ENCODE measurements around the gene UIMC1.
A peak's percentile ranks its signal among the peaks of the same experiment; 100 is the strongest.
"Not testable (repeated sequence)": the region's sequence is repeated elsewhere in the genome, so short reads cannot be mapped to it uniquely, and the experiment has no call there.

The UIMC1 gene

GRCh38 chr5:177006265-177006972 is at the start of gene UIMC1:
Gene UIMC1, minus strand, starts transcription at chr5:177006779. Its CDS starts 24,164 bp downstream, at chr5:176982615.
- Mint-ChIP-seq H3K9me3 (no peaks in the 10 kb centered on the region), H3K27me3 (no peaks in the 10 kb centered on the region), H3K36me3 (ENCODE audit: insufficient read depth) (peaks cover 15% of the 10 kb centered on the region), H3K4me1 (peaks cover 23% of the 10 kb centered on the region), H3K4me3 (peak within 1 kb of the TSS; percentile 94), H3K27ac (ENCODE audit: low read depth) (peak within 1 kb of the TSS; percentile 96)
- ATAC-seq (replicated peaks; ENCODE audit: extremely low read depth, poor library complexity, severe bottlenecking) = peak; percentile 74
- peak; percentile 86 to 89 for DNase-seq (ENCODE audit: low spot score in 2 of 2)

GRCh38 chr5:177049285-177049684 is 42.7 kb upstream of the UIMC1 start:
- H3K27me3 Mint-ChIP-seq = no peaks in the 10 kb centered on the region
- no peak overlapping the region for H3K4me3 Mint-ChIP-seq
- H3K9me3 Mint-ChIP-seq = no peaks in the 10 kb centered on the region
- no peak for ATAC-seq (replicated peaks; ENCODE audit: extremely low read depth, poor library complexity, severe bottlenecking)
- DNase-seq (ENCODE audit: low spot score in 2 of 2) = no peak
- no peak overlapping the region for H3K27ac Mint-ChIP-seq (ENCODE audit: low read depth)
- H3K4me1 Mint-ChIP-seq = no peaks in the 10 kb centered on the region
- H3K36me3 Mint-ChIP-seq (ENCODE audit: insufficient read depth) = peaks cover 48% of the 10 kb centered on the region

- not testable (repeated sequence) for H3K4me3 Mint-ChIP-seq; DNase-seq (ENCODE audit: low spot score in 2 of 2); H3K4me1 Mint-ChIP-seq; H3K27ac Mint-ChIP-seq (ENCODE audit: low read depth); H3K9me3 Mint-ChIP-seq; H3K27me3 Mint-ChIP-seq; ATAC-seq (replicated peaks; ENCODE audit: extremely low read depth, poor library complexity, severe bottlenecking)
- H3K36me3 Mint-ChIP-seq (ENCODE audit: insufficient read depth) = peaks cover 52% of the 10 kb centered on the region
Measured at GRCh38 chr5:177048531-177048930, 42.0 kb upstream of the UIMC1 start.

DNA sequence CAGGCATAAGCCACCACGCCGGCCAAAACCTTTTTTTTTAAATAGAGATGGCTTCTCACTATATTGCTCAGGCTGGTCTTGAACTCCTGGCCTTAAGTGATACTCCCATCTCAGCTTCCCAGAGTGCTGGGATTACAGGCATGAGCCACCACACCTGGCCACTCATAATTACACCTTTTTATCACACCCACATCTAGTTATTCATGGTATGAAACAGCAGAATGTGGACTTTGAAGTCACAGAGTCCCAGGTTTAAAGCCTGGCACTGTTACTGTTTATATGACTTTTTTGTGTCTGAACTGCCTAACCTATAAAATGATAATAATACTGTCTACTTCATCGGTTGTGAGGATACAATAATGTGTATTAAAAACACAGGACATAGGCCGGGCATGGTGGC is 39.1 kb upstream of the UIMC1 start:
- no peaks in the 10 kb centered on the region for H3K9me3 Mint-ChIP-seq
- DNase-seq (ENCODE audit: low spot score in 2 of 2) = no peak
- no peaks in the 10 kb centered on the region for H3K27me3 Mint-ChIP-seq
- ATAC-seq (replicated peaks; ENCODE audit: extremely low read depth, poor library complexity, severe bottlenecking) = no peak
- peaks cover 53% of the 10 kb centered on the region for H3K36me3 Mint-ChIP-seq (ENCODE audit: insufficient read depth)
- H3K4me3 Mint-ChIP-seq = no peak overlapping the region
- H3K4me1 Mint-ChIP-seq = no peaks in the 10 kb centered on the region
- peak overlapping the region; percentile 29 for H3K27ac Mint-ChIP-seq (ENCODE audit: low read depth)

DNA sequence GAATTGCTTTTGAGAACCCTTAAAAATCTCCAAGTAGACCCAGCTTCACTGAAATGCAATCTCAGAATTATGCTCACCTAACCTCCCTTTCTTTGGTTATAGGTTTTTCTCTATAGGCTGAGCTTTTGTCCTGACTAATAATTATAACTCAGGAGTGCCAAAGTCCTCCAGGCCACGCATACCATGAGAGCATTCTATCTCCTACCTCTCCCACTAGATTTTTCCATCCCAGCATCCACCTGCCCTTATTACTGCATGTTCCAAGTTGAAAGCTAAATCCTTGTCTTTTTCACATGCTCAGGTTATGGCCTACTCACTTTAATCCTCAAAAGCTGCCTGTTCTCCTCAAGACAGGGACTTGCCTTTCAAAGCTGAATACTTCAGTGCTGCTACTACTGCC is 38.1 kb upstream of the UIMC1 start:
- H3K4me1 Mint-ChIP-seq = no peaks in the 10 kb centered on the region
- no peaks in the 10 kb centered on the region for H3K9me3 Mint-ChIP-seq
- no peaks in the 10 kb centered on the region for H3K27me3 Mint-ChIP-seq
- no peak overlapping the region for H3K27ac Mint-ChIP-seq (ENCODE audit: low read depth)
- H3K4me3 Mint-ChIP-seq = no peak overlapping the region
- DNase-seq (ENCODE audit: low spot score in 2 of 2) = no peak
- ATAC-seq (replicated peaks; ENCODE audit: extremely low read depth, poor library complexity, severe bottlenecking) = no peak
- peaks cover 47% of the 10 kb centered on the region for H3K36me3 Mint-ChIP-seq (ENCODE audit: insufficient read depth)

DNA sequence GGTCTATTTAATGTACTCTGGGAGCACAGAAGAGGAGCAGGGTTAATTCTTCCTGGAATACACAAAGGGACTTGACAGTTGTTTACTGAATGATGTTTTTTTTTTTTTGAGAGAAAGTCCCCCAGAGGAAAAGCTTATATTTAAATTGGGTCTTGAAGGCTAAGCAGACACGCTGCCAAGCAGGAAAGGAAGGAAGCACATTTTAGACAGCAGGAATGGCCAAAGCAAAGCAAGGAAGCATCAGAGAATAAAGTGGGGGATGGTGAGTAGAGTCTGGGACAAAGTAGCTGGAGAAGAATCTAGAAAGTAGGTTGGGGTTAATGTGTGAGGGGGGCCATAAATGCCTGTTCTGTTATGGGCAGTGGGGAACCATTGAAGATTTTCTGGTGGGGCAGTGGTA is 37.4 kb upstream of the UIMC1 start:
- Mint-ChIP-seq H3K27me3 (no peaks in the 10 kb centered on the region), H3K4me1 (no peaks in the 10 kb centered on the region), H3K27ac (ENCODE audit: low read depth) (peak overlapping the region; percentile 24), H3K36me3 (ENCODE audit: insufficient read depth) (peaks cover 45% of the 10 kb centered on the region), H3K4me3 (no peak overlapping the region), H3K9me3 (no peaks in the 10 kb centered on the region)
- no peak for DNase-seq (ENCODE audit: low spot score in 2 of 2)
- ATAC-seq (replicated peaks; ENCODE audit: extremely low read depth, poor library complexity, severe bottlenecking) = no peak

- no peaks in the 10 kb centered on the region for H3K9me3 Mint-ChIP-seq
Measured at GRCh38 chr5:177043114-177043513, 36.5 kb upstream of the UIMC1 start.

GRCh38 chr5:177041936-177042335 is 35.4 kb upstream of the UIMC1 start:
- H3K4me3 Mint-ChIP-seq = no peak overlapping the region
- no peaks in the 10 kb centered on the region for H3K4me1 Mint-ChIP-seq
- no peak overlapping the region for H3K27ac Mint-ChIP-seq (ENCODE audit: low read depth)
- no peak for DNase-seq (ENCODE audit: low spot score in 2 of 2)
- ATAC-seq (replicated peaks; ENCODE audit: extremely low read depth, poor library complexity, severe bottlenecking) = no peak
- no peaks in the 10 kb centered on the region for H3K9me3 Mint-ChIP-seq
- no peaks in the 10 kb centered on the region for H3K27me3 Mint-ChIP-seq
- H3K36me3 Mint-ChIP-seq (ENCODE audit: insufficient read depth) = peaks cover 35% of the 10 kb centered on the region

More at GRCh38 chr5:177043114-177043513, 36.5 kb upstream of the UIMC1 start:
- ATAC-seq (replicated peaks; ENCODE audit: extremely low read depth, poor library complexity, severe bottlenecking) (no peak), DNase-seq (ENCODE audit: low spot score in 2 of 2) (no peak)
- H3K27me3 Mint-ChIP-seq = no peaks in the 10 kb centered on the region
- H3K27ac Mint-ChIP-seq (ENCODE audit: low read depth) = no peak overlapping the region
- H3K4me3 Mint-ChIP-seq = no peak overlapping the region
- H3K4me1 Mint-ChIP-seq = no peaks in the 10 kb centered on the region
- peaks cover 40% of the 10 kb centered on the region for H3K36me3 Mint-ChIP-seq (ENCODE audit: insufficient read depth)

GRCh38 chr5:177040814-177041420 is 34.3 kb upstream of the UIMC1 start:
- no peak for DNase-seq (ENCODE audit: low spot score in 2 of 2)

DNA sequence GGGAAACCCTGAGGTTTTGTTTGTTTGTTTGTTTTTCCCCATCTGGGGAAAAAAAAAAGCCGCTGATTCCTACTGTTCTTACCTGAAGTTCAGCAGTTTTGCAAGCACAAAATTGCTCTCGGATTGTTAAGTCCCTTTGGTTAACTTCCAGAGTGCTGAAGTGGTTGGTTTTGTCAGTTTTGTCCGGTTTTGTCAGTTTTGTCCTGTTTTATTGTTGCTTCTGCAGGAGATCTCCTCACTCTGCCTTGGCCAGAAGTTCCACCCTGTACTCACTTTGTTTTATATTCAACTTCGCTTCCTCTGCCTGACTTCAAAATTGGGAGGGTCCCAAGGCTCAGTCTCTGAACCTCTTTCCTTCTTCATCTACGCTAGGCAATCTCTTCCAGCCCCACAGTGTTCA is 30.3 kb upstream of the UIMC1 start:
- no peaks in the 10 kb centered on the region for H3K9me3 Mint-ChIP-seq
- H3K36me3 Mint-ChIP-seq (ENCODE audit: insufficient read depth) = peaks cover 26% of the 10 kb centered on the region
- H3K27me3 Mint-ChIP-seq = no peaks in the 10 kb centered on the region
- no peak for ATAC-seq (replicated peaks; ENCODE audit: extremely low read depth, poor library complexity, severe bottlenecking)
- peaks cover 14% of the 10 kb centered on the region for H3K4me1 Mint-ChIP-seq
- no peak overlapping the region for H3K4me3 Mint-ChIP-seq
- no peak overlapping the region for H3K27ac Mint-ChIP-seq (ENCODE audit: low read depth)
- DNase-seq (ENCODE audit: low spot score in 2 of 2) = no peak

More at GRCh38 chr5:177040814-177041420, 34.3 kb upstream of the UIMC1 start:
- Mint-ChIP-seq H3K27ac (ENCODE audit: low read depth) (no peak overlapping the region), H3K4me1 (peaks cover 7% of the 10 kb centered on the region), H3K9me3 (no peaks in the 10 kb centered on the region), H3K4me3 (no peak overlapping the region), H3K27me3 (no peaks in the 10 kb centered on the region), H3K36me3 (ENCODE audit: insufficient read depth) (peaks cover 34% of the 10 kb centered on the region)
- no peak for ATAC-seq (replicated peaks; ENCODE audit: extremely low read depth, poor library complexity, severe bottlenecking)

- H3K4me1 Mint-ChIP-seq = peaks cover 18% of the 10 kb centered on the region
- H3K27me3 Mint-ChIP-seq = no peaks in the 10 kb centered on the region
- no peak overlapping the region for H3K4me3 Mint-ChIP-seq
- H3K36me3 Mint-ChIP-seq (ENCODE audit: insufficient read depth) = peaks cover 26% of the 10 kb centered on the region
- H3K9me3 Mint-ChIP-seq = no peaks in the 10 kb centered on the region
- DNase-seq (ENCODE audit: low spot score in 2 of 2) (no peak), ATAC-seq (replicated peaks; ENCODE audit: extremely low read depth, poor library complexity, severe bottlenecking) (no peak)
- no peak overlapping the region for H3K27ac Mint-ChIP-seq (ENCODE audit: low read depth)
Measured at GRCh38 chr5:177036443-177036842, 29.9 kb upstream of the UIMC1 start.

- Mint-ChIP-seq H3K36me3 (ENCODE audit: insufficient read depth) (peaks cover 25% of the 10 kb centered on the region), H3K4me1 (peaks cover 22% of the 10 kb centered on the region), H3K9me3 (no peaks in the 10 kb centered on the region), H3K4me3 (no peak overlapping the region), H3K27me3 (no peaks in the 10 kb centered on the region), H3K27ac (ENCODE audit: low read depth) (no peak overlapping the region)
- DNase-seq (ENCODE audit: low spot score in 2 of 2) = no peak
- ATAC-seq (replicated peaks; ENCODE audit: extremely low read depth, poor library complexity, severe bottlenecking) = no peak
Measured at GRCh38 chr5:177035976-177036375, 29.4 kb upstream of the UIMC1 start.

- Mint-ChIP-seq H3K4me3 (no peak overlapping the region), H3K27me3 (no peaks in the 10 kb centered on the region), H3K36me3 (ENCODE audit: insufficient read depth) (peaks cover 25% of the 10 kb centered on the region), H3K27ac (ENCODE audit: low read depth) (no peak overlapping the region), H3K4me1 (peaks cover 22% of the 10 kb centered on the region), H3K9me3 (no peaks in the 10 kb centered on the region)
- no peak for DNase-seq (ENCODE audit: low spot score in 2 of 2)
- no peak for ATAC-seq (replicated peaks; ENCODE audit: extremely low read depth, poor library complexity, severe bottlenecking)
Measured at GRCh38 chr5:177029498-177029897, 22.9 kb upstream of the UIMC1 start.
